ENCODE measurements around the gene CACNA2D1. TPM values are rescaled to one million over a fixed set of nuclear protein-coding genes. Genes with fewer than 3 reads are reported as not detected.

The CACNA2D1 gene
- total RNA-seq, 1 experiment from 2014 or later = 0.27 TPM

- no peak for ATAC-seq
- Histone ChIP-seq H4K20me1 (ENCODE audit: insufficient read depth) (no peaks in the 10 kb centered on the region), H2AFZ (ENCODE audit: low read depth, low read length, poor library complexity, severe bottlenecking) (no peak overlapping the region), H3K4me3 (replicated peaks in 1 of 2; ENCODE audit: low read depth in 1 of 2, low read length in 2 of 2) (no peak overlapping the region), H3K9ac (ENCODE audit: low read length) (no peak overlapping the region), H3K9me3 (ENCODE audit: control insufficient read depth in 1 of 2, insufficient read depth in 1 of 2, low read depth in 1 of 2, low read length in 2 of 2) (no peaks in the 10 kb centered on the region), H3K36me3 (ENCODE audit: control insufficient read depth in 1 of 2, insufficient read depth in 2 of 2, low read length in 2 of 2) (no peaks in the 10 kb centered on the region), H3K4me1 (ENCODE audit: control insufficient read depth in 1 of 2, insufficient read depth in 2 of 2, low read length in 2 of 2) (no peaks in the 10 kb centered on the region), H3K4me2 (ENCODE audit: low read length) (no peak overlapping the region), H3K27ac (ENCODE audit: low read depth, low read length) (no peak overlapping the region), H3K79me2 (ENCODE audit: insufficient read depth, low read length) (no peaks in the 10 kb centered on the region), H3K27me3 (ENCODE audit: insufficient read depth, low read length) (no peaks in the 10 kb centered on the region), H3K9me2 (ENCODE audit: insufficient read depth) (no peaks in the 10 kb centered on the region)
- intact Hi-C loops (cut with micrococcal nuclease) = no loop called here
- ChIA-PET POLR2A (no interaction called here), RAD21 (ENCODE audit: low non-redundant PET in 1 of 2, low total read pairs in 2 of 2, uncharacterized antibody in 2 of 2, unreplicated experiment in 2 of 2) (no interaction called here), CTCF (no interaction called here)
- DNase-seq (ENCODE audit: low read depth, low spot score) = no peak
- BruUV-seq (replicated peaks) = no TSS peak
- TF ChIP-seq SP1 (IDR thresholded peaks at IDR 0.05; ENCODE audit: low read depth) (no peak), CEBPB (IDR thresholded peaks at IDR 0.05; ENCODE audit: low read depth) (no peak), CBX3 (IDR thresholded peaks at IDR 0.05; ENCODE audit: low read depth) (no peak), EZH2phosphoT487 (IDR thresholded peaks at IDR 0.05; ENCODE audit: borderline replicate concordance) (no peak), EZH2 (IDR thresholded peaks at IDR 0.05) (no peak)
- TF ChIP-seq, protein P1, sequence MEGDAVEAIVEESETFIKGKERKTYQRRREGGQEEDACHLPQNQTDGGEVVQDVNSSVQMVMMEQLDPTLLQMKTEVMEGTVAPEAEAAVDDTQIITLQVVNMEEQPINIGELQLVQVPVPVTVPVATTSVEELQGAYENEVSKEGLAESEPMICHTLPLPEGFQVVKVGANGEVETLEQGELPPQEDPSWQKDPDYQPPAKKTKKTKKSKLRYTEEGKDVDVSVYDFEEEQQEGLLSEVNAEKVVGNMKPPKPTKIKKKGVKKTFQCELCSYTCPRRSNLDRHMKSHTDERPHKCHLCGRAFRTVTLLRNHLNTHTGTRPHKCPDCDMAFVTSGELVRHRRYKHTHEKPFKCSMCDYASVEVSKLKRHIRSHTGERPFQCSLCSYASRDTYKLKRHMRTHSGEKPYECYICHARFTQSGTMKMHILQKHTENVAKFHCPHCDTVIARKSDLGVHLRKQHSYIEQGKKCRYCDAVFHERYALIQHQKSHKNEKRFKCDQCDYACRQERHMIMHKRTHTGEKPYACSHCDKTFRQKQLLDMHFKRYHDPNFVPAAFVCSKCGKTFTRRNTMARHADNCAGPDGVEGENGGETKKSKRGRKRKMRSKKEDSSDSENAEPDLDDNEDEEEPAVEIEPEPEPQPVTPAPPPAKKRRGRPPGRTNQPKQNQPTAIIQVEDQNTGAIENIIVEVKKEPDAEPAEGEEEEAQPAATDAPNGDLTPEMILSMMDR (IDR thresholded peaks at IDR 0.05 in 2 of 3, conservative IDR thresholded peaks at IDR 0.05 in 1 of 3; ENCODE audit: borderline replicate concordance in 1 of 3, insufficient read depth in 1 of 3, low read depth in 2 of 3, low read length in 2 of 3) = no peak
These were observed 30.3 kb downstream of the CACNA2D1 start for GRCh38 chr7:82413237-82413636.

- Histone ChIP-seq H3K9me2 (ENCODE audit: insufficient read depth) (no peaks in the 10 kb centered on the region), H3K9me3 (ENCODE audit: control insufficient read depth in 1 of 2, insufficient read depth in 1 of 2, low read depth in 1 of 2, low read length in 2 of 2) (no peaks in the 10 kb centered on the region), H3K27me3 (ENCODE audit: insufficient read depth, low read length) (no peaks in the 10 kb centered on the region), H3K4me2 (ENCODE audit: low read length) (no peak overlapping the region), H3K79me2 (ENCODE audit: insufficient read depth, low read length) (no peaks in the 10 kb centered on the region), H3K4me1 (ENCODE audit: control insufficient read depth in 1 of 2, insufficient read depth in 2 of 2, low read length in 2 of 2) (no peaks in the 10 kb centered on the region), H2AFZ (ENCODE audit: low read depth, low read length, poor library complexity, severe bottlenecking) (no peak overlapping the region), H3K36me3 (ENCODE audit: control insufficient read depth in 1 of 2, insufficient read depth in 2 of 2, low read length in 2 of 2) (no peaks in the 10 kb centered on the region), H3K27ac (ENCODE audit: low read depth, low read length) (no peak overlapping the region), H3K4me3 (replicated peaks in 1 of 2; ENCODE audit: low read depth in 1 of 2, low read length in 2 of 2) (no peak overlapping the region), H3K9ac (ENCODE audit: low read length) (no peak overlapping the region), H4K20me1 (ENCODE audit: insufficient read depth) (no peaks in the 10 kb centered on the region)
- no TSS peak for BruUV-seq (replicated peaks)
- TF ChIP-seq JUND (IDR thresholded peaks at IDR 0.05) (no peak), CEBPB (IDR thresholded peaks at IDR 0.05; ENCODE audit: low read depth) (no peak), RAD21 (IDR thresholded peaks at IDR 0.05; ENCODE audit: low read depth) (no peak), YY1 (IDR thresholded peaks at IDR 0.05; ENCODE audit: extremely low read depth, insufficient replicate concordance, low read depth, low read length) (no peak)
- TF ChIP-seq, protein P2, sequence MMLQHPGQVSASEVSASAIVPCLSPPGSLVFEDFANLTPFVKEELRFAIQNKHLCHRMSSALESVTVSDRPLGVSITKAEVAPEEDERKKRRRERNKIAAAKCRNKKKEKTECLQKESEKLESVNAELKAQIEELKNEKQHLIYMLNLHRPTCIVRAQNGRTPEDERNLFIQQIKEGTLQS (IDR thresholded peaks at IDR 0.05) = no peak
- ATAC-seq (no peak), DNase-seq (ENCODE audit: low read depth, low spot score) (no peak)
- intact Hi-C loops (cut with micrococcal nuclease) = no loop called here
- POLR2A ChIA-PET = no interaction called here
- CTCF ChIA-PET = interaction anchor here (1.6 kb wide), 1 partner anchor 70 kb away, joined by 3 read pairs; no protein-coding TSS in a partner anchor
- RAD21 ChIA-PET (ENCODE audit: low non-redundant PET in 1 of 2, low total read pairs in 2 of 2, uncharacterized antibody in 2 of 2, unreplicated experiment in 2 of 2) = no interaction called here
These were observed 31.8 kb downstream of the CACNA2D1 start for GRCh38 chr7:82411732-82412131.

Measured in HCT116 (cell line).